Measurements from ENCODE around the gene CTF1. TPM values are rescaled to one million over a fixed set of nuclear protein-coding genes. Genes with fewer than 3 reads are reported as not detected.
A peak's percentile ranks its signal among the peaks of the same experiment; 100 is the strongest.

Gene CTF1
- total RNA-seq, 4 donors from 2014 or later: 5.1 to 14.6 (median 6.2) TPM

- H3K9me3 ChIP-seq: no peaks in the 10 kb centered on the region
- no peak for ATAC-seq
- no peak overlapping the region for H3K27ac ChIP-seq
- TF ChIP-seq EP300 (IDR thresholded peaks at IDR 0.05): no peak
- no peak overlapping the region for H3K4me3 ChIP-seq
- no peaks in the 10 kb centered on the region for H3K27me3 ChIP-seq
- H3K4me1 ChIP-seq: peaks cover 0 to 19% (median 6%) of the 10 kb centered on the region in 3 donors
- H3K36me3 ChIP-seq: peaks cover 0 to 4% of the 10 kb centered on the region in 2 donors
- 85 to 87% methylated on average over 3 to 6 of the region's 6 CpGs for WGBS, 2 donors (ENCODE audit: low coverage in 1 of 2)
These were observed 25.5 kb upstream of the CTF1 start for GRCh38 chr16:30870904-30871303.

GRCh38 chr16:30874244-30874820 is 22.1 kb upstream of the CTF1 start:
- Histone ChIP-seq H3K4me1 (peaks cover 0 to 44% (median 18%) of the 10 kb centered on the region in 3 donors), H3K27ac (peak overlapping the region; percentile 75 to 92 (median 90)), H3K9me3 (no peaks in the 10 kb centered on the region), H3K36me3 (peaks cover 0 to 12% of the 10 kb centered on the region in 2 donors), H3K4me3 (peak overlapping the region; percentile 82 to 93), H3K27me3 (no peaks in the 10 kb centered on the region)
- 28% methylated on average over 4 of the region's 23 CpGs; no CpG with 5 or more reads in 1 of the 2 donors for WGBS, 2 donors (ENCODE audit: low coverage in 1 of 2)
- TF ChIP-seq, protein P1, sequence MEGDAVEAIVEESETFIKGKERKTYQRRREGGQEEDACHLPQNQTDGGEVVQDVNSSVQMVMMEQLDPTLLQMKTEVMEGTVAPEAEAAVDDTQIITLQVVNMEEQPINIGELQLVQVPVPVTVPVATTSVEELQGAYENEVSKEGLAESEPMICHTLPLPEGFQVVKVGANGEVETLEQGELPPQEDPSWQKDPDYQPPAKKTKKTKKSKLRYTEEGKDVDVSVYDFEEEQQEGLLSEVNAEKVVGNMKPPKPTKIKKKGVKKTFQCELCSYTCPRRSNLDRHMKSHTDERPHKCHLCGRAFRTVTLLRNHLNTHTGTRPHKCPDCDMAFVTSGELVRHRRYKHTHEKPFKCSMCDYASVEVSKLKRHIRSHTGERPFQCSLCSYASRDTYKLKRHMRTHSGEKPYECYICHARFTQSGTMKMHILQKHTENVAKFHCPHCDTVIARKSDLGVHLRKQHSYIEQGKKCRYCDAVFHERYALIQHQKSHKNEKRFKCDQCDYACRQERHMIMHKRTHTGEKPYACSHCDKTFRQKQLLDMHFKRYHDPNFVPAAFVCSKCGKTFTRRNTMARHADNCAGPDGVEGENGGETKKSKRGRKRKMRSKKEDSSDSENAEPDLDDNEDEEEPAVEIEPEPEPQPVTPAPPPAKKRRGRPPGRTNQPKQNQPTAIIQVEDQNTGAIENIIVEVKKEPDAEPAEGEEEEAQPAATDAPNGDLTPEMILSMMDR (IDR thresholded peaks at IDR 0.05): no peak
- TF ChIP-seq POLR2A (IDR thresholded peaks at IDR 0.05) (no peak), EP300 (IDR thresholded peaks at IDR 0.05) (no peak), POLR2AphosphoS5 (IDR thresholded peaks at IDR 0.05) (no peak)
- no peak for ATAC-seq

DNA sequence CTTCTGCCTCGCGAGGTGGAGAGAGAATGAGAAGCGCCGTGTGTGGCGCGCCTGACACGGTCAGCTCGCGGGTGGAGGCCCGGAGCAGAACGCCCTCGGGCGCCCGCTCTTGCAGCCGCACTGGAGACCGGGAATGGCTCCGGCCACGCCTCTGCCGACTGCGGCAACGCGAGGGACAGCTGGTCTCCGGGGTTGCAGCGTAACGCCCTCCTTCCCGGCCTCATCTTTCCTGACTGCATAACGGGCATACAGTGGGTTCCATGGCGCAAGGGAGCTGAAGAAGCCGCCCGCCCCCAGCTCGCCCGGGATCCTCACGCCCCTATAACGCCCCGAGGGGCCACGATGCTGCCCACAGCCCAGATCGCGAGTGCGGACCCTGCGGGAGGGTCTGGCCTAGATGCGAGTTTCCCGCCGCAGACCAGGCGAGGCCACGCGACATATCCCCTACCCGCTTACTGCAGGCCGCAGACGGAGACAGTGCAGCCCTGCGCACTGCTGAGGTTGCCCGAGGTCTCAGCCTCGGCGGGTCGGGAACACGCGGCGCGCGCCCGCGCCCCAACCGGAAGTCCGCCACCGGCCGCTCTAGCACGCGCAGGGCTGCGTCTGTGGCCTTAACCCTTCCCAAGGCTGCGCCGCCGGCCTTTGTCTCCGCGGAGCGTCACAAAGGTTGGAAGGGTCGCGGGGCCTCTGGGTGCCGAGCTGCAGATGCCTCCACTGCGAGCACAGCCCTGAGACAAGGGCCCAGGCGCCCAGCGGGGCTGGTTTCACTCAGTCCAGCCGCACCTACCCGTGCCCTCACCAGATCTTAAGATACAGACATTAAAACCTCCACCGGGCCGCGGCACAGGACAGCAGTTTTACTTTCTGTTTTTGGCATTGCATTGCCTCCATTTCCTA is 21.3 kb upstream of the CTF1 start:
- peak overlapping the region; percentile 82 to 93 for H3K4me3 ChIP-seq
- 0 to 6% methylated on average over 4 to 7 of the region's 85 CpGs for WGBS, 2 donors (ENCODE audit: low coverage in 1 of 2)
- peak; percentile 99 for ATAC-seq
- no peaks in the 10 kb centered on the region for H3K9me3 ChIP-seq
- TF ChIP-seq POLR2AphosphoS5 (IDR thresholded peaks at IDR 0.05): peak; percentile 78
- no peak for TF ChIP-seq EP300 (IDR thresholded peaks at IDR 0.05)
- TF ChIP-seq, protein P1 (IDR thresholded peaks at IDR 0.05): peak in 2 of 4 experiments; percentile 8 to 18
- peak; percentile 68 to 78 for TF ChIP-seq POLR2A (IDR thresholded peaks at IDR 0.05)
- peak overlapping the region; percentile 75 to 92 (median 90) for H3K27ac ChIP-seq
- H3K27me3 ChIP-seq: no peaks in the 10 kb centered on the region
- H3K4me1 ChIP-seq: peaks cover 0 to 44% (median 18%) of the 10 kb centered on the region in 3 donors
- H3K36me3 ChIP-seq: peaks cover 0 to 18% of the 10 kb centered on the region in 2 donors

- Histone ChIP-seq H3K27me3 (no peaks in the 10 kb centered on the region), H3K4me3 (peak overlapping the region; percentile 82 to 93), H3K27ac (peak overlapping the region; percentile 75 to 92 (median 90)), H3K36me3 (peaks cover 0 to 27% of the 10 kb centered on the region in 2 donors), H3K9me3 (no peaks in the 10 kb centered on the region), H3K4me1 (peaks cover 0 to 44% (median 18%) of the 10 kb centered on the region in 3 donors)
- ATAC-seq: no peak
- WGBS, 2 donors (ENCODE audit: low coverage in 1 of 2): 10 to 11% methylated on average over 5 to 7 of the region's 12 CpGs
- TF ChIP-seq POLR2A (IDR thresholded peaks at IDR 0.05): no peak
- no peak for TF ChIP-seq EP300 (IDR thresholded peaks at IDR 0.05)
- TF ChIP-seq POLR2AphosphoS5 (IDR thresholded peaks at IDR 0.05): no peak
- TF ChIP-seq, protein P1 (IDR thresholded peaks at IDR 0.05): no peak
These were observed 20.3 kb upstream of the CTF1 start for GRCh38 chr16:30875871-30876801.
